SK-N-SH (cell line): ENCODE results near the gene CHTF18.

ENCODE experiments used
- CTCF ChIP-seq: fragments of 200-600 bp; sonication (generic); IDR thresholded peaks from 2 replicates; pipeline ENCODE4 v1.6.1; 2017; ENCODE audit warnings: antibody characterized with exemption, mild to moderate bottlenecking, moderate library complexity
- JUND ChIP-seq: IDR thresholded peaks from 2 replicates; pipeline ENCODE4 v1.4.0; 2012
- MEF2A ChIP-seq: IDR thresholded peaks from 2 replicates; pipeline ENCODE4 v1.4.0; 2012; ENCODE audit warnings: low read depth, borderline replicate concordance
- POLR2AphosphoS5 ChIP-seq: IDR thresholded peaks from 2 replicates; pipeline ENCODE4 v1.6.1; 2012; ENCODE audit warnings: low read depth, low read length
- REST ChIP-seq: IDR thresholded peaks from 2 replicates; pipeline ENCODE4 v1.6.1; 2012; ENCODE audit warnings: mild to moderate bottlenecking, low read depth, low read length, moderate library complexity
- YY1 ChIP-seq: IDR thresholded peaks from 2 replicates; pipeline ENCODE4 v1.4.0; 2012; ENCODE audit warnings: low read depth, mild to moderate bottlenecking

- TF ChIP-seq POLR2AphosphoS5 (no peak), CTCF (no peak), JUND (no peak), YY1 (no peak), REST (no peak), MEF2A (no peak)
Measured at GRCh38 chr16:763369-764183, 24.8 kb upstream of the CHTF18 start.
